Measurements from ENCODE around the gene SV2A.
A peak's percentile ranks its signal among the peaks of the same experiment; 100 is the strongest.

SV2A gene

DNA sequence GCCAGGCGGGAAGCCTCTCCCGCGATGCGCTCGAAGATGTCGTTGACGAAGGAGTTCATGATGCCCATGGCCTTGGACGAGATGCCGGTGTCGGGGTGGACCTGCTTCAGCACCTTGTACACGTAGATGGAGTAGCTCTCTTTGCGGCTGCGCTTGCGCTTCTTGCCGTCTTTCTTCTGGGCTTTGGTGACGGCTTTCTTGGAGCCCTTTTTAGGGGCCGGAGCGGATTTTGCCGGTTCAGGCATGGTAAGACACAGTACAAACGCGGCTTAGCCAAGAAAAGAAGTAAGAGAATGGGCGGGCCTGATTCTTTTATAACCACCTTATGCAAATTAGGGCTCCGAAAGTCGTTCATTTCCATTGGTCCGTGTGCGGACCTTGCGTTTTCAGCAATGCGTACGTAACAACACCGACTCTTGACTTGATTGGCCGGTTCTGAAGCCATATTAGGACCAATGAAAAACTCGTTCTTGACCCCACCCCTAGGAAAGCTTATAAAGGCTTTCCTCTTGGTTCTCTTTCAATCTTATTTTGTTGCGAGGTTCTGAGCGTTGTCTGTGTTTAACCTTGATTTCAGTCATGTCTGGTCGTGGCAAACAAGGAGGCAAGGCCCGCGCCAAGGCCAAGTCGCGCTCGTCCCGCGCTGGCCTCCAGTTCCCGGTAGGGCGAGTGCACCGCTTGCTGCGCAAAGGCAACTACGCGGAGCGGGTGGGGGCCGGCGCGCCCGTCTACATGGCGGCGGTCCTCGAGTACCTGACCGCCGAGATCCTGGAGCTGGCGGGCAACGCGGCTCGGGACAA, 31.0 kb downstream of the SV2A start (continued):
- TF ChIP-seq, protein P1, sequence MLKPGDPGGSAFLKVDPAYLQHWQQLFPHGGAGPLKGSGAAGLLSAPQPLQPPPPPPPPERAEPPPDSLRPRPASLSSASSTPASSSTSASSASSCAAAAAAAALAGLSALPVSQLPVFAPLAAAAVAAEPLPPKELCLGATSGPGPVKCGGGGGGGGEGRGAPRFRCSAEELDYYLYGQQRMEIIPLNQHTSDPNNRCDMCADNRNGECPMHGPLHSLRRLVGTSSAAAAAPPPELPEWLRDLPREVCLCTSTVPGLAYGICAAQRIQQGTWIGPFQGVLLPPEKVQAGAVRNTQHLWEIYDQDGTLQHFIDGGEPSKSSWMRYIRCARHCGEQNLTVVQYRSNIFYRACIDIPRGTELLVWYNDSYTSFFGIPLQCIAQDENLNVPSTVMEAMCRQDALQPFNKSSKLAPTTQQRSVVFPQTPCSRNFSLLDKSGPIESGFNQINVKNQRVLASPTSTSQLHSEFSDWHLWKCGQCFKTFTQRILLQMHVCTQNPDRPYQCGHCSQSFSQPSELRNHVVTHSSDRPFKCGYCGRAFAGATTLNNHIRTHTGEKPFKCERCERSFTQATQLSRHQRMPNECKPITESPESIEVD (tag by site-specific recombination; IDR thresholded peaks at IDR 0.05): no peak
- TF ChIP-seq ZNF626 (tag by site-specific recombination; IDR thresholded peaks at IDR 0.05) (no peak), ZNF501 (tag by site-specific recombination; IDR thresholded peaks at IDR 0.05) (peak; percentile 44; the same call in 1 of the 2 replicates), ZNF23 (tag by site-specific recombination; IDR thresholded peaks at IDR 0.05; ENCODE audit: borderline replicate concordance) (no peak), ZNF837 (tag by site-specific recombination; IDR thresholded peaks at IDR 0.05) (0 out of 2 replicates have a peak, but pooled peaks have one; percentile 63), ZNF350 (tag by site-specific recombination; IDR thresholded peaks at IDR 0.05) (no peak), TCF7L2 (IDR thresholded peaks at IDR 0.05; ENCODE audit: borderline replicate concordance, low read depth, low read length) (no peak), YY1 (tag by site-specific recombination; IDR thresholded peaks at IDR 0.05) (peak; percentile 50), ZFP69B (tag by site-specific recombination; IDR thresholded peaks at IDR 0.05) (no peak), WT1 (tag by site-specific recombination; IDR thresholded peaks at IDR 0.05) (peak; percentile 13; the same call in 1 of the 2 replicates), ZNF768 (tag by site-specific recombination; IDR thresholded peaks at IDR 0.05) (no peak; the same call in 1 of the 2 replicates), ZNF571 (tag by site-specific recombination; IDR thresholded peaks at IDR 0.05) (no peak), ZNF302 (tag by site-specific recombination; IDR thresholded peaks at IDR 0.05; ENCODE audit: low read depth) (no peak), ZNF423 (tag by site-specific recombination; IDR thresholded peaks at IDR 0.05) (no peak), ZBTB8A (tag by site-specific recombination; IDR thresholded peaks at IDR 0.05) (peak; percentile 72), ZNF394 (tag by site-specific recombination; IDR thresholded peaks at IDR 0.05; ENCODE audit: borderline replicate concordance) (peak; percentile 89), ZBTB20 (tag by site-specific recombination; IDR thresholded peaks at IDR 0.05) (no peak), GFI1B (tag by site-specific recombination; IDR thresholded peaks at IDR 0.05) (no peak), ZNF76 (tag by site-specific recombination; IDR thresholded peaks at IDR 0.05; ENCODE audit: borderline replicate concordance, low read depth) (peak; percentile 32; the same call in 1 of the 2 replicates), ZNF621 (tag by site-specific recombination; IDR thresholded peaks at IDR 0.05) (no peak), ZNF549 (tag by site-specific recombination; IDR thresholded peaks at IDR 0.05) (no peak), SCRT1 (tag by site-specific recombination; IDR thresholded peaks at IDR 0.05; ENCODE audit: borderline replicate concordance) (no peak), ZNF843 (tag by site-specific recombination; IDR thresholded peaks at IDR 0.05) (peak; percentile 29; the same call in 1 of the 2 replicates), ZXDB (tag by site-specific recombination; IDR thresholded peaks at IDR 0.05) (no peak; the same call in none of the 2 replicates), MZF1 (tag by site-specific recombination; IDR thresholded peaks at IDR 0.05; ENCODE audit: borderline replicate concordance) (no peak)
- TF ChIP-seq, protein P2, sequence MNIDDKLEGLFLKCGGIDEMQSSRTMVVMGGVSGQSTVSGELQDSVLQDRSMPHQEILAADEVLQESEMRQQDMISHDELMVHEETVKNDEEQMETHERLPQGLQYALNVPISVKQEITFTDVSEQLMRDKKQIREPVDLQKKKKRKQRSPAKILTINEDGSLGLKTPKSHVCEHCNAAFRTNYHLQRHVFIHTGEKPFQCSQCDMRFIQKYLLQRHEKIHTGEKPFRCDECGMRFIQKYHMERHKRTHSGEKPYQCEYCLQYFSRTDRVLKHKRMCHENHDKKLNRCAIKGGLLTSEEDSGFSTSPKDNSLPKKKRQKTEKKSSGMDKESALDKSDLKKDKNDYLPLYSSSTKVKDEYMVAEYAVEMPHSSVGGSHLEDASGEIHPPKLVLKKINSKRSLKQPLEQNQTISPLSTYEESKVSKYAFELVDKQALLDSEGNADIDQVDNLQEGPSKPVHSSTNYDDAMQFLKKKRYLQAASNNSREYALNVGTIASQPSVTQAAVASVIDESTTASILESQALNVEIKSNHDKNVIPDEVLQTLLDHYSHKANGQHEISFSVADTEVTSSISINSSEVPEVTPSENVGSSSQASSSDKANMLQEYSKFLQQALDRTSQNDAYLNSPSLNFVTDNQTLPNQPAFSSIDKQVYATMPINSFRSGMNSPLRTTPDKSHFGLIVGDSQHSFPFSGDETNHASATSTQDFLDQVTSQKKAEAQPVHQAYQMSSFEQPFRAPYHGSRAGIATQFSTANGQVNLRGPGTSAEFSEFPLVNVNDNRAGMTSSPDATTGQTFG (tag by site-specific recombination; IDR thresholded peaks at IDR 0.05; ENCODE audit: borderline replicate concordance): no peak
- TF ChIP-seq, protein P3, sequence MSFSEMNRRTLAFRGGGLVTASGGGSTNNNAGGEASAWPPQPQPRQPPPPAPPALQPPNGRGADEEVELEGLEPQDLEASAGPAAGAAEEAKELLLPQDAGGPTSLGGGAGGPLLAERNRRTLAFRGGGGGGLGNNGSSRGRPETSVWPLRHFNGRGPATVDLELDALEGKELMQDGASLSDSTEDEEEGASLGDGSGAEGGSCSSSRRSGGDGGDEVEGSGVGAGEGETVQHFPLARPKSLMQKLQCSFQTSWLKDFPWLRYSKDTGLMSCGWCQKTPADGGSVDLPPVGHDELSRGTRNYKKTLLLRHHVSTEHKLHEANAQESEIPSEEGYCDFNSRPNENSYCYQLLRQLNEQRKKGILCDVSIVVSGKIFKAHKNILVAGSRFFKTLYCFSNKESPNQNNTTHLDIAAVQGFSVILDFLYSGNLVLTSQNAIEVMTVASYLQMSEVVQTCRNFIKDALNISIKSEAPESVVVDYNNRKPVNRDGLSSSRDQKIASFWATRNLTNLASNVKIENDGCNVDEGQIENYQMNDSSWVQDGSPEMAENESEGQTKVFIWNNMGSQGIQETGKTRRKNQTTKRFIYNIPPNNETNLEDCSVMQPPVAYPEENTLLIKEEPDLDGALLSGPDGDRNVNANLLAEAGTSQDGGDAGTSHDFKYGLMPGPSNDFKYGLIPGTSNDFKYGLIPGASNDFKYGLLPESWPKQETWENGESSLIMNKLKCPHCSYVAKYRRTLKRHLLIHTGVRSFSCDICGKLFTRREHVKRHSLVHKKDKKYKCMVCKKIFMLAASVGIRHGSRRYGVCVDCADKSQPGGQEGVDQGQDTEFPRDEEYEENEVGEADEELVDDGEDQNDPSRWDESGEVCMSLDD (tag by site-specific recombination; IDR thresholded peaks at IDR 0.05): no peak
- TF ChIP-seq, protein P4, sequence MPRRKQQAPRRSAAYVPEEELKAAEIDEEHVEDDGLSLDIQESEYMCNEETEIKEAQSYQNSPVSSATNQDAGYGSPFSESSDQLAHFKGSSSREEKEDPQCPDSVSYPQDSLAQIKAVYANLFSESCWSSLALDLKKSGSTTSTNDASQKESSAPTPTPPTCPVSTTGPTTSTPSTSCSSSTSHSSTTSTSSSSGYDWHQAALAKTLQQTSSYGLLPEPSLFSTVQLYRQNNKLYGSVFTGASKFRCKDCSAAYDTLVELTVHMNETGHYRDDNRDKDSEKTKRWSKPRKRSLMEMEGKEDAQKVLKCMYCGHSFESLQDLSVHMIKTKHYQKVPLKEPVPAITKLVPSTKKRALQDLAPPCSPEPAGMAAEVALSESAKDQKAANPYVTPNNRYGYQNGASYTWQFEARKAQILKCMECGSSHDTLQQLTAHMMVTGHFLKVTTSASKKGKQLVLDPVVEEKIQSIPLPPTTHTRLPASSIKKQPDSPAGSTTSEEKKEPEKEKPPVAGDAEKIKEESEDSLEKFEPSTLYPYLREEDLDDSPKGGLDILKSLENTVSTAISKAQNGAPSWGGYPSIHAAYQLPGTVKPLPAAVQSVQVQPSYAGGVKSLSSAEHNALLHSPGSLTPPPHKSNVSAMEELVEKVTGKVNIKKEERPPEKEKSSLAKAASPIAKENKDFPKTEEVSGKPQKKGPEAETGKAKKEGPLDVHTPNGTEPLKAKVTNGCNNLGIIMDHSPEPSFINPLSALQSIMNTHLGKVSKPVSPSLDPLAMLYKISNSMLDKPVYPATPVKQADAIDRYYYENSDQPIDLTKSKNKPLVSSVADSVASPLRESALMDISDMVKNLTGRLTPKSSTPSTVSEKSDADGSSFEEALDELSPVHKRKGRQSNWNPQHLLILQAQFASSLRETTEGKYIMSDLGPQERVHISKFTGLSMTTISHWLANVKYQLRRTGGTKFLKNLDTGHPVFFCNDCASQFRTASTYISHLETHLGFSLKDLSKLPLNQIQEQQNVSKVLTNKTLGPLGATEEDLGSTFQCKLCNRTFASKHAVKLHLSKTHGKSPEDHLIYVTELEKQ (tag by site-specific recombination; IDR thresholded peaks at IDR 0.05; ENCODE audit: borderline replicate concordance): 0 out of 2 replicates have a peak, but pooled peaks have one; percentile 8
